Neuronal stem cell (in vitro differentiated cells): ENCODE measurements around the gene NARS2.
"Not testable (repeated sequence)": the region's sequence is repeated elsewhere in the genome, so short reads cannot be mapped to it uniquely, and the experiment has no call there.

Source experiments
- DNase-seq: peaks from one replicate; pipeline ENCODE4 v3.0.0-alpha.2; 2013; ENCODE audit warnings: low spot score
- H2AFZ ChIP-seq: one replicate; pipeline ENCODE4 v1.6.1; 2013; ENCODE audit warnings: mild to moderate bottlenecking, low read length, inconsistent platforms
- H2AK5ac ChIP-seq: 2 replicates; pipeline ENCODE4 v1.6.1; 2013; ENCODE audit warnings: low read depth, mild to moderate bottlenecking, inconsistent platforms, low read length, moderate library complexity, mixed read lengths
- H2BK120ac ChIP-seq: 2 replicates; pipeline ENCODE4 v1.6.1; 2013; ENCODE audit warnings: low read depth, mild to moderate bottlenecking, inconsistent platforms, low read length, moderate library complexity, mixed read lengths
- H2BK12ac ChIP-seq: one replicate; pipeline ENCODE4 v1.6.1; 2013; ENCODE audit warnings: low read length, inconsistent platforms
- H2BK15ac ChIP-seq: 2 replicates; pipeline ENCODE4 v1.6.1; 2013; ENCODE audit warnings: mild to moderate bottlenecking, low read length, inconsistent platforms, mixed read lengths
- H2BK5ac ChIP-seq: one replicate; pipeline ENCODE4 v1.6.1; 2013; ENCODE audit warnings: inconsistent platforms, mild to moderate bottlenecking, low read length, moderate library complexity
- H3K14ac ChIP-seq: one replicate; pipeline ENCODE4 v1.6.1; 2013; ENCODE audit warnings: low read length, inconsistent platforms
- H3K18ac ChIP-seq: 2 replicates; pipeline ENCODE4 v1.6.1; 2013; ENCODE audit warnings: low read length, inconsistent platforms
- H3K23ac ChIP-seq: 2 replicates; pipeline ENCODE4 v1.6.1; 2013; ENCODE audit warnings: low read depth, mild to moderate bottlenecking, mixed read lengths, low read length, inconsistent platforms; ENCODE audit not compliant: poor library complexity
- H3K27ac ChIP-seq: replicated peaks from 3 replicates; pipeline ENCODE4 v1.5.1; 2013; ENCODE audit warnings: low read length, inconsistent platforms
- H3K27me3 ChIP-seq, 3 experiments: 2 replicates each; pipeline ENCODE4 v1.6.1; 2013; ENCODE audit warnings: low read length in 3 of 3, mild to moderate bottlenecking in 2 of 3, inconsistent platforms in 1 of 3, low read depth in 1 of 3, mixed read lengths in 1 of 3, moderate library complexity in 1 of 3; ENCODE audit not compliant: control insufficient read depth in 3 of 3, insufficient read depth in 3 of 3
- H3K36me3 ChIP-seq, 2 donors: replicated peaks in 1 of 2; 2 replicates each; pipeline ENCODE4 v1.6.1; 2013; ENCODE audit warnings: low read length in 2 of 2; ENCODE audit not compliant: control insufficient read depth in 2 of 2, insufficient read depth in 2 of 2
- H3K4ac ChIP-seq: 2 replicates; pipeline ENCODE4 v1.6.1; 2013; ENCODE audit warnings: inconsistent platforms, mild to moderate bottlenecking, low read length, moderate library complexity
- H3K4me1 ChIP-seq, 2 donors: 1 replicate in 1 of 2; 2 replicates in 1 of 2; pipeline ENCODE4 v1.6.1; 2013; ENCODE audit warnings: low read length in 2 of 2, low read depth in 1 of 2; ENCODE audit not compliant: control insufficient read depth in 2 of 2, insufficient read depth in 1 of 2
- H3K4me2 ChIP-seq: one replicate; pipeline ENCODE4 v1.6.1; 2013; ENCODE audit warnings: mild to moderate bottlenecking, low read length, inconsistent platforms; ENCODE audit not compliant: insufficient read depth, poor library complexity, severe bottlenecking
- H3K4me3 ChIP-seq, 2 donors: 2 replicates each; pipeline ENCODE4 v1.5.1; 2013; ENCODE audit warnings: low read length in 2 of 2, mild to moderate bottlenecking in 2 of 2, inconsistent platforms in 1 of 2, moderate library complexity in 1 of 2
- H3K79me1 ChIP-seq: one replicate; pipeline ENCODE4 v1.6.1; 2013; ENCODE audit warnings: low read depth, mild to moderate bottlenecking, inconsistent platforms, low read length, moderate library complexity
- H3K9ac ChIP-seq: one replicate; pipeline ENCODE4 v1.6.1; 2013; ENCODE audit warnings: mild to moderate bottlenecking, low read depth, low read length, inconsistent platforms; ENCODE audit not compliant: poor library complexity
- H3K9me3 ChIP-seq, 2 donors: replicated peaks in 1 of 2; 2 replicates each; pipeline versions ENCODE3 to v1.6.1; 2013; ENCODE audit warnings: low read length in 2 of 2, mild to moderate bottlenecking in 2 of 2, inconsistent platforms in 1 of 2, low read depth in 1 of 2, mixed read lengths in 1 of 2, moderate library complexity in 1 of 2; ENCODE audit not compliant: control insufficient read depth in 2 of 2, insufficient read depth in 1 of 2
- H4K8ac ChIP-seq: one replicate; pipeline ENCODE4 v1.6.1; 2013; ENCODE audit warnings: low read depth, mild to moderate bottlenecking, inconsistent platforms, low read length, moderate library complexity
- H4K91ac ChIP-seq: one replicate; pipeline ENCODE4 v1.6.1; 2013; ENCODE audit warnings: low read length, low read depth, mild to moderate bottlenecking, inconsistent platforms; ENCODE audit not compliant: poor library complexity
- WGBS, 2 donors: extraction: QIAGEN DNeasy Blood & Tissue Kit; methylation state at CpG; one replicate each; pipeline ENCODE4 v1.1.7; 2013; ENCODE audit warnings: missing lambda C conversion rate in 2 of 2, mixed read lengths in 1 of 2; ENCODE audit not compliant: insufficient read length in 2 of 2, insufficient replicate concordance in 1 of 2; ENCODE audit errors: extremely low coverage in 2 of 2; 5-methylcytosine and 5-hydroxymethylcytosine counted together

NARS2 gene

GRCh38 chr11:78513085-78513484 lies 61.6 kb downstream of the NARS2 start:
- H2AFZ ChIP-seq, H2BK15ac ChIP-seq, H3K4me3 ChIP-seq, H3K27me3 ChIP-seq, H3K4me2 ChIP-seq, H2AK5ac ChIP-seq, H3K36me3 ChIP-seq, H3K9ac ChIP-seq, H3K4ac ChIP-seq, H3K4me1 ChIP-seq, H3K27ac ChIP-seq, H2BK120ac ChIP-seq, H4K91ac ChIP-seq, H3K23ac ChIP-seq, H4K8ac ChIP-seq, H3K18ac ChIP-seq, H3K14ac ChIP-seq, H2BK5ac ChIP-seq, H2BK12ac ChIP-seq, H3K79me1 ChIP-seq, DNase-seq: not testable (repeated sequence)
- WGBS, 2 donors, result no CpG with 5 or more reads among the region's 5 CpGs
- H3K9me3 ChIP-seq, result peaks cover 0 to 25% of the 10 kb centered on the region in 2 donors

- Histone ChIP-seq H3K14ac (no peak overlapping the region), H2BK120ac (no peak overlapping the region), H4K8ac (no peak overlapping the region), H2BK12ac (no peak overlapping the region), H3K36me3 (peaks cover 1 to 3% of the 10 kb centered on the region in 2 donors), H2AK5ac (no peak overlapping the region), H3K9me3 (peaks cover 0 to 25% of the 10 kb centered on the region in 2 donors), H2BK15ac (no peak overlapping the region), H2BK5ac (no peak overlapping the region), H4K91ac (no peak overlapping the region), H2AFZ (no peak overlapping the region), H3K4ac (no peak overlapping the region), H3K27ac (no peak overlapping the region), H3K4me3 (no peak overlapping the region), H3K4me1 (no peaks in the 10 kb centered on the region), H3K4me2 (no peak overlapping the region), H3K79me1 (peaks cover 3% of the 10 kb centered on the region), H3K18ac (no peak overlapping the region), H3K27me3 (no peaks in the 10 kb centered on the region), H3K23ac (no peak overlapping the region), H3K9ac (no peak overlapping the region)
- WGBS, 2 donors, result no CpG with 5 or more reads among the region's 4 CpGs
- no peak for DNase-seq
Measured at GRCh38 chr11:78510597-78510996, 64.1 kb downstream of the NARS2 start.

GRCh38 chr11:78510025-78510596 lies 64.6 kb downstream of the NARS2 start:
- Histone ChIP-seq H2BK12ac (no peak overlapping the region), H3K9ac (no peak overlapping the region), H3K36me3 (peaks cover 1 to 3% of the 10 kb centered on the region in 2 donors), H3K4me2 (no peak overlapping the region), H3K9me3 (peaks cover 0 to 25% of the 10 kb centered on the region in 2 donors), H2BK120ac (no peak overlapping the region), H3K79me1 (peaks cover 3% of the 10 kb centered on the region), H3K27me3 (no peaks in the 10 kb centered on the region), H3K4me1 (no peaks in the 10 kb centered on the region), H3K4ac (no peak overlapping the region), H3K4me3 (no peak overlapping the region), H3K14ac (no peak overlapping the region), H3K27ac (no peak overlapping the region), H2AFZ (no peak overlapping the region), H3K23ac (no peak overlapping the region), H2AK5ac (no peak overlapping the region), H2BK15ac (no peak overlapping the region), H4K8ac (no peak overlapping the region), H4K91ac (no peak overlapping the region), H3K18ac (no peak overlapping the region), H2BK5ac (no peak overlapping the region)
- no CpG with 5 or more reads among the region's 1 CpG for WGBS, 2 donors
- no peak for DNase-seq

GRCh38 chr11:78504708-78505107 lies 70.0 kb downstream of the NARS2 start:
- peaks cover 1% of the 10 kb centered on the region for H3K79me1 ChIP-seq
- no peak for DNase-seq
- no peaks in the 10 kb centered on the region for H3K4me1 ChIP-seq
- no peak overlapping the region for H3K9ac ChIP-seq
- no peak overlapping the region for H4K8ac ChIP-seq
- H3K4me2 ChIP-seq, result no peak overlapping the region
- no CpG with 5 or more reads among the region's 4 CpGs for WGBS, 2 donors
- no peak overlapping the region for H3K4ac ChIP-seq
- H2AK5ac ChIP-seq, result no peak overlapping the region
- H3K9me3 ChIP-seq, result peaks cover 0 to 9% of the 10 kb centered on the region in 2 donors
- H3K4me3 ChIP-seq, result no peak overlapping the region
- no peak overlapping the region for H3K27ac ChIP-seq
- no peak overlapping the region for H4K91ac ChIP-seq
- peaks cover 0 to 3% of the 10 kb centered on the region in 2 donors for H3K36me3 ChIP-seq
- no peak overlapping the region for H2BK5ac ChIP-seq
- H2BK120ac ChIP-seq, result no peak overlapping the region
- no peak overlapping the region for H3K23ac ChIP-seq
- H3K18ac ChIP-seq, result no peak overlapping the region
- no peaks in the 10 kb centered on the region for H3K27me3 ChIP-seq
- no peak overlapping the region for H2BK15ac ChIP-seq
- no peak overlapping the region for H2AFZ ChIP-seq
- no peak overlapping the region for H3K14ac ChIP-seq
- H2BK12ac ChIP-seq, result no peak overlapping the region
